OCI-LY1 (cell line): ENCODE measurements around the gene ABCC3.

Source experiments
- EZH2 ChIP-seq: fragments of 200-600 bp; sonication (generic), shearing (Covaris generic); IDR thresholded peaks from 2 replicates; pipeline ENCODE4 v1.8.0; 2017; ENCODE audit warnings: borderline replicate concordance, mixed run types, mild to moderate bottlenecking, antibody characterized with exemption, low read length, moderate library complexity, mixed read lengths
- TF ChIP-seq, protein P1 (sequence below): fragments of 200-600 bp; sonication (generic), shearing (Covaris generic); IDR thresholded peaks from 2 replicates; pipeline ENCODE4 v1.5.1; 2017; ENCODE audit warnings: mild to moderate bottlenecking, antibody characterized with exemption, low read length, moderate library complexity, mixed read lengths

DNA sequence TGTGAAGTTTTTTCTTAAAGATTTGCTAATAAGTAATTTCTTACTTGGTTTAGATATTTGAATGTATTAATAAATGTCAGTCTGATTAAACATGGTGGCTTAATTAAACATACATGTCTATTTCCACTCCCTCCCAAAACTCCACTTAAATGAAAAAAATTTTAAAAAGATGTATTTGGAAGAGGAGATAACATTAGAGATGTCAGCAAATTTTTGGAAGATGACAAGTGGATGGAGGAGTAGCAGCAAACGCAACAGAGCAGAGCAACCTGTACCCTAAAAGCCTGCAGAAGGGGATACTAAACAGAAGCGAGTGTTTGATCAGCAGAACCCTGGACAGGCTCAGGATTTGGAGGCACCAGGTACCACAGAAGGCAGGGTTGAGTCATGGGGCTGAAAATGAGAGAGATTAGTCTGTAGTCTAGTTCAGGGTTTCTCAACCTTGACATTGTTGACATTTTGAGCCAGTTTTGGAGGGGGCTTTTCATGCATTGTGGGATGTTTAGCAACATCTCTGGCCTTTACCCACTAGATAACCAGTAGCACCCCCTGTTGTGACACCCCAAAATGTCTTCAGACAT lies 102.5 kb downstream of the ABCC3 start:
- TF ChIP-seq, protein P1, sequence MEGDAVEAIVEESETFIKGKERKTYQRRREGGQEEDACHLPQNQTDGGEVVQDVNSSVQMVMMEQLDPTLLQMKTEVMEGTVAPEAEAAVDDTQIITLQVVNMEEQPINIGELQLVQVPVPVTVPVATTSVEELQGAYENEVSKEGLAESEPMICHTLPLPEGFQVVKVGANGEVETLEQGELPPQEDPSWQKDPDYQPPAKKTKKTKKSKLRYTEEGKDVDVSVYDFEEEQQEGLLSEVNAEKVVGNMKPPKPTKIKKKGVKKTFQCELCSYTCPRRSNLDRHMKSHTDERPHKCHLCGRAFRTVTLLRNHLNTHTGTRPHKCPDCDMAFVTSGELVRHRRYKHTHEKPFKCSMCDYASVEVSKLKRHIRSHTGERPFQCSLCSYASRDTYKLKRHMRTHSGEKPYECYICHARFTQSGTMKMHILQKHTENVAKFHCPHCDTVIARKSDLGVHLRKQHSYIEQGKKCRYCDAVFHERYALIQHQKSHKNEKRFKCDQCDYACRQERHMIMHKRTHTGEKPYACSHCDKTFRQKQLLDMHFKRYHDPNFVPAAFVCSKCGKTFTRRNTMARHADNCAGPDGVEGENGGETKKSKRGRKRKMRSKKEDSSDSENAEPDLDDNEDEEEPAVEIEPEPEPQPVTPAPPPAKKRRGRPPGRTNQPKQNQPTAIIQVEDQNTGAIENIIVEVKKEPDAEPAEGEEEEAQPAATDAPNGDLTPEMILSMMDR = no peak
- no peak for TF ChIP-seq EZH2
